Tibial artery (tissue), 4 donors: ENCODE results near the gene NAA50.

Experiments used
- DNase-seq, 2 donors: peaks; one replicate each; pipeline ENCODE4 v3.0.0-alpha.2; 2019
- H3K27ac ChIP-seq, 2 donors: fragments of 200-600 bp; sonication (generic) in 1 of 2; 1 replicate in 1 of 2; 2 replicates in 1 of 2; pipeline ENCODE4 v1.5.1; 2018 to 2019; ENCODE audit warnings: mild to moderate bottlenecking in 1 of 2
- H3K27me3 ChIP-seq, 2 donors: fragments of 200-600 bp; sonication (generic) in 1 of 2; one replicate each; pipeline versions ENCODE4 v1.5.1 to v1.6.0; 2016 to 2019
- H3K36me3 ChIP-seq, 3 donors: fragments of 200-600 bp; sonication (generic) in 2 of 3; one replicate each; pipeline ENCODE4 v1.5.1; 2016 to 2019; ENCODE audit warnings: mild to moderate bottlenecking in 2 of 3
- H3K4me1 ChIP-seq, 4 donors: fragments of 200-600 bp; sonication (generic) in 2 of 4; 1 replicate in 3 of 4; 2 replicates in 1 of 4; pipeline ENCODE4 v1.5.1; 2016 to 2019
- H3K4me3 ChIP-seq, 2 donors: fragments of 200-600 bp; sonication (generic) in 1 of 2; 1 replicate in 1 of 2; 2 replicates in 1 of 2; pipeline ENCODE4 v1.5.1; 2018 to 2019; ENCODE audit warnings: mild to moderate bottlenecking in 2 of 2
- H3K9me3 ChIP-seq, 3 donors: fragments of 200-600 bp; sonication (generic) in 1 of 3; one replicate each; pipeline ENCODE4 v1.5.1; 2016 to 2019
- intact Hi-C: fragments of 100-400 bp; cut with DNase I; formaldehyde crosslinking; loops from one replicate; pipeline ENCODE4 v1.15.0; 2023; ENCODE audit warnings: low total_unique reads
- TF ChIP-seq, protein P1 (sequence below), 2 experiments: fragments of 200-600 bp in 1 of 2; fragments of 450-650 bp in 1 of 2; IDR thresholded peaks; one replicate each; pipeline ENCODE4 v1.5.1; 2017 to 2019; ENCODE audit warnings: antibody characterized with exemption in 2 of 2, mild to moderate bottlenecking in 1 of 2, moderate library complexity in 1 of 2

Gene NAA50

DNA sequence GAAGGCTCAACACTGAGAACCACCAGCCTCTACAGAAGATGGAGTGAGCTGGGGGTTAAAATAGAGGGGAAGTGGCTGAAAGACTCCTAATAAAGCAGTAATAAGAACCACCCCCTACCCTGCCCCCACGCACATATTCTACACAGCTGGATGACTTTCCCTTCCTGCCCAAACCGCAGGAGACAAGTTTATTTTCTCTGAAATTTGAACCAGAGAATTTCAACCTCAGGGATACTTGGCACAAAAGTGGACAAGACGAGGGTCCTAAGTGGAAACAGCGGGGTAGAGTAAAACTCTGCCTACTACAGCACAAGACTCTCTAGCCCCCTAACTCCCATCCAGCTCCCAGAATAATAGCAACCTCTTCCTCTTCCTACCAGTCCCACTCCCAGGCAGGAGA is 78.0 kb downstream of the NAA50 start:
- TF ChIP-seq, protein P1, sequence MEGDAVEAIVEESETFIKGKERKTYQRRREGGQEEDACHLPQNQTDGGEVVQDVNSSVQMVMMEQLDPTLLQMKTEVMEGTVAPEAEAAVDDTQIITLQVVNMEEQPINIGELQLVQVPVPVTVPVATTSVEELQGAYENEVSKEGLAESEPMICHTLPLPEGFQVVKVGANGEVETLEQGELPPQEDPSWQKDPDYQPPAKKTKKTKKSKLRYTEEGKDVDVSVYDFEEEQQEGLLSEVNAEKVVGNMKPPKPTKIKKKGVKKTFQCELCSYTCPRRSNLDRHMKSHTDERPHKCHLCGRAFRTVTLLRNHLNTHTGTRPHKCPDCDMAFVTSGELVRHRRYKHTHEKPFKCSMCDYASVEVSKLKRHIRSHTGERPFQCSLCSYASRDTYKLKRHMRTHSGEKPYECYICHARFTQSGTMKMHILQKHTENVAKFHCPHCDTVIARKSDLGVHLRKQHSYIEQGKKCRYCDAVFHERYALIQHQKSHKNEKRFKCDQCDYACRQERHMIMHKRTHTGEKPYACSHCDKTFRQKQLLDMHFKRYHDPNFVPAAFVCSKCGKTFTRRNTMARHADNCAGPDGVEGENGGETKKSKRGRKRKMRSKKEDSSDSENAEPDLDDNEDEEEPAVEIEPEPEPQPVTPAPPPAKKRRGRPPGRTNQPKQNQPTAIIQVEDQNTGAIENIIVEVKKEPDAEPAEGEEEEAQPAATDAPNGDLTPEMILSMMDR (IDR thresholded peaks at IDR 0.05): no peak
- intact Hi-C loops: no loop called here
- DNase-seq: no peak
- Histone ChIP-seq H3K27me3 (no peaks in the 10 kb centered on the region), H3K4me1 (no peaks in the 10 kb centered on the region), H3K4me3 (no peak overlapping the region), H3K9me3 (no peaks in the 10 kb centered on the region), H3K36me3 (peaks cover 9 to 36% (median 21%) of the 10 kb centered on the region in 3 donors), H3K27ac (no peak overlapping the region)
